ENCODE measurements around the gene VGLL4. TPM values are rescaled to one million over a fixed set of nuclear protein-coding genes. Genes with fewer than 3 reads are reported as not detected.

VGLL4 gene
- total RNA-seq, 1 donor from 2014 or later: 120 TPM

- peaks cover 37% of the 10 kb centered on the region for H3K4me1 Mint-ChIP-seq (ENCODE audit: unreplicated experiment)
- no peak for TF ChIP-seq CTCF (IDR thresholded peaks at IDR 0.05; ENCODE audit: unreplicated experiment)
- peaks cover 3% of the 10 kb centered on the region for H3K27me3 Mint-ChIP-seq (ENCODE audit: unreplicated experiment)
- H3K9me3 Mint-ChIP-seq (ENCODE audit: unreplicated experiment): no peaks in the 10 kb centered on the region
- H3K4me3 Mint-ChIP-seq (ENCODE audit: unreplicated experiment): no peak overlapping the region
- no peak for DNase-seq (ENCODE audit: low spot score)
- H3K27ac Mint-ChIP-seq (ENCODE audit: unreplicated experiment): peak overlapping the region; percentile 9
- H3K36me3 Mint-ChIP-seq (ENCODE audit: low read depth, unreplicated experiment): no peaks in the 10 kb centered on the region
Observed at GRCh38 chr3:11545186-11545851, 98.4 kb downstream of the VGLL4 start.

- peaks cover 3% of the 10 kb centered on the region for H3K27me3 Mint-ChIP-seq (ENCODE audit: unreplicated experiment)
- H3K9me3 Mint-ChIP-seq (ENCODE audit: unreplicated experiment): no peaks in the 10 kb centered on the region
- H3K4me3 Mint-ChIP-seq (ENCODE audit: unreplicated experiment): no peak overlapping the region
- no peaks in the 10 kb centered on the region for H3K36me3 Mint-ChIP-seq (ENCODE audit: low read depth, unreplicated experiment)
- H3K4me1 Mint-ChIP-seq (ENCODE audit: unreplicated experiment): peaks cover 31% of the 10 kb centered on the region
- TF ChIP-seq CTCF (IDR thresholded peaks at IDR 0.05; ENCODE audit: unreplicated experiment): no peak
- H3K27ac Mint-ChIP-seq (ENCODE audit: unreplicated experiment): peak overlapping the region; percentile 9
- no peak for DNase-seq (ENCODE audit: low spot score)
Observed at GRCh38 chr3:11544412-11545181, 99.1 kb downstream of the VGLL4 start.

- TF ChIP-seq CTCF (IDR thresholded peaks at IDR 0.05; ENCODE audit: unreplicated experiment): no peak
- H3K27me3 Mint-ChIP-seq (ENCODE audit: unreplicated experiment): peaks cover 3% of the 10 kb centered on the region
- no peaks in the 10 kb centered on the region for H3K36me3 Mint-ChIP-seq (ENCODE audit: low read depth, unreplicated experiment)
- H3K4me3 Mint-ChIP-seq (ENCODE audit: unreplicated experiment): no peak overlapping the region
- H3K9me3 Mint-ChIP-seq (ENCODE audit: unreplicated experiment): no peaks in the 10 kb centered on the region
- H3K4me1 Mint-ChIP-seq (ENCODE audit: unreplicated experiment): peaks cover 24% of the 10 kb centered on the region
- DNase-seq (ENCODE audit: low spot score): no peak
- H3K27ac Mint-ChIP-seq (ENCODE audit: unreplicated experiment): no peak overlapping the region
Observed at GRCh38 chr3:11543948-11544387, 99.7 kb downstream of the VGLL4 start.

GRCh38 chr3:11543141-11543947 is 100.4 kb downstream of the VGLL4 start:
- no peak overlapping the region for H3K4me3 Mint-ChIP-seq (ENCODE audit: unreplicated experiment)
- H3K36me3 Mint-ChIP-seq (ENCODE audit: low read depth, unreplicated experiment): no peaks in the 10 kb centered on the region
- no peaks in the 10 kb centered on the region for H3K9me3 Mint-ChIP-seq (ENCODE audit: unreplicated experiment)
- no peak for TF ChIP-seq CTCF (IDR thresholded peaks at IDR 0.05; ENCODE audit: unreplicated experiment)
- H3K27me3 Mint-ChIP-seq (ENCODE audit: unreplicated experiment): peaks cover 3% of the 10 kb centered on the region
- no peak overlapping the region for H3K27ac Mint-ChIP-seq (ENCODE audit: unreplicated experiment)
- no peak for DNase-seq (ENCODE audit: low spot score)
- peaks cover 19% of the 10 kb centered on the region for H3K4me1 Mint-ChIP-seq (ENCODE audit: unreplicated experiment)

Measured in endothelial cell (in vitro differentiated cells).